ENCODE data around the gene KCTD16.

GRCh38 chr5:144156767-144157171 is 13.9 kb upstream of the KCTD16 start:
- TF ChIP-seq CTCF (IDR thresholded peaks at IDR 0.05) (no peak), POLR2A (IDR thresholded peaks at IDR 0.05) (no peak)

Measured in heart left ventricle (tissue), 13 donors.